ENCODE measurements around the gene DMD.

DMD gene

DNA sequence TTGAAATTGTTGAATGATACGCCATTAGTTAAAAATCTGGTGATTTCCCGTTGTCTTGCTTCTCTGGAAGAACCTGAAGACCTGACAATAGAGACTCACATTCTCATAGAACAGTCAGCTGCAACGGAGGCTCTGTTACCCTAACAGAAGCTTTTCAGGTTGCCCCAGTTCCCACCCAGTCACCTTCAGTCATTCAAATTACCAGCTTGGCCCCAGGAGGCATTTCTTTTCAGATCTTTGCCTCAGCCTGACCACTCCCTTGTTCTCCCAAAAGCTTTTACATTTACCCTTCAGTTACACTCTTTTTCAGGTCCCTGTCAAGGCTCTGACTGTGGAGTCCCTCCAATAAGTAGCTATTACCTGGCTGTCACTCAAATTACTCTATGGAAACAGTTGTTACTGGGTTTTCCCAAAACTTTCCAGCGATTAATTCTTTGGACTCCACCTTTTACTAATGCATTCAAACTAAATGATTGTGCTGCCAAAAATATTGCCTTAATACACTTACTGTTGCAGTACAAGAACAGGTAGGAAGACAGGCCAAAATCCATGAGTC lies 1977.3 kb downstream of the DMD start:
- H3K27ac ChIP-seq, result no peak overlapping the region
- TF ChIP-seq, protein P1, sequence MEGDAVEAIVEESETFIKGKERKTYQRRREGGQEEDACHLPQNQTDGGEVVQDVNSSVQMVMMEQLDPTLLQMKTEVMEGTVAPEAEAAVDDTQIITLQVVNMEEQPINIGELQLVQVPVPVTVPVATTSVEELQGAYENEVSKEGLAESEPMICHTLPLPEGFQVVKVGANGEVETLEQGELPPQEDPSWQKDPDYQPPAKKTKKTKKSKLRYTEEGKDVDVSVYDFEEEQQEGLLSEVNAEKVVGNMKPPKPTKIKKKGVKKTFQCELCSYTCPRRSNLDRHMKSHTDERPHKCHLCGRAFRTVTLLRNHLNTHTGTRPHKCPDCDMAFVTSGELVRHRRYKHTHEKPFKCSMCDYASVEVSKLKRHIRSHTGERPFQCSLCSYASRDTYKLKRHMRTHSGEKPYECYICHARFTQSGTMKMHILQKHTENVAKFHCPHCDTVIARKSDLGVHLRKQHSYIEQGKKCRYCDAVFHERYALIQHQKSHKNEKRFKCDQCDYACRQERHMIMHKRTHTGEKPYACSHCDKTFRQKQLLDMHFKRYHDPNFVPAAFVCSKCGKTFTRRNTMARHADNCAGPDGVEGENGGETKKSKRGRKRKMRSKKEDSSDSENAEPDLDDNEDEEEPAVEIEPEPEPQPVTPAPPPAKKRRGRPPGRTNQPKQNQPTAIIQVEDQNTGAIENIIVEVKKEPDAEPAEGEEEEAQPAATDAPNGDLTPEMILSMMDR (conservative IDR thresholded peaks at IDR 0.05), result no peak

- H3K27ac ChIP-seq, result no peak overlapping the region
- TF ChIP-seq, protein P1 (conservative IDR thresholded peaks at IDR 0.05), result no peak
Observed at GRCh38 chrX:31232506-31232905, 1978.8 kb downstream of the DMD start.

DNA sequence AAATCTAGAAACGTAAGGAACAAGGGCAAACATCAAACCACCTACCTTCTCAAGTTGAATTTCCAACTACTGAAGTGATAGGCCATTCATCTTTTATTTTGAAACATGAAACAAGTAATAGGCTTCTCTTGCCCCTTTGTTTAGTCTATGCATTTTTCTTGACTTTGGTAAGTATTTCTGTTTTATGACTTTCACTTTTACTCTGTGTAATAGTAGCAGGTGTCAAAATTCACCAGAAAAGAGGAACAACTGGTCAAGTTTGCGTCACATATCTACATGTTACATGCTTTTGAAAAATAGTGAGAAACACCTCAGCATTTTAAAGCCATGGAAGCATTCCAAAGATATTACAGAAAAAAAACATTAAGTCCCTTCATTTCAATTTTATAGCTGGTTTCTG lies 1982.4 kb downstream of the DMD start:
- TF ChIP-seq, protein P1 (conservative IDR thresholded peaks at IDR 0.05), result no peak

GRCh38 chrX:31228415-31228832 lies 1982.9 kb downstream of the DMD start:
- TF ChIP-seq, protein P1 (conservative IDR thresholded peaks at IDR 0.05), result no peak
- H3K27ac ChIP-seq, result no peak overlapping the region

More for the DNA sequence above, 1982.4 kb downstream of the DMD start:
- no peak overlapping the region for H3K27ac ChIP-seq

DNA sequence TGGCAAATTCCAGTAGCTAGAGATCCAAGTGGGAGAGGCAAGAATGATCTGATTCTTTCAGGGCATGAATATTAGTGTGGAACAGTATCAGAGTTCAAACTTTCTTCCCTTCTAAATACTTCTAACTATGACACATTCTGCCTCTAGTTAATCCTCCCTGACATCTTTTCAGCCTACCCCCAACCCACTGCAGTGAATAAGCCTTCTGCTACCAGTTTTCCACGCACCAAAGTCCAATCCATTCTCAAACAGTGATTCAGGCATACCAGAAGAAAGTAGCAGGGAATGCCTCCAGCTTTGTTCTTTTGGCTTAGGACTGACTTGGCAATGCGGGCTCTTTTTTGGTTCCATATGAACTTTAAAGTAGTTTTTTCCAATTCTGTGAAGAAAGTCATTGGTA lies 1984.1 kb downstream of the DMD start:
- TF ChIP-seq, protein P1 (conservative IDR thresholded peaks at IDR 0.05), result no peak
- no peak overlapping the region for H3K27ac ChIP-seq

- H3K27ac ChIP-seq, result no peak overlapping the region
- TF ChIP-seq, protein P1 (conservative IDR thresholded peaks at IDR 0.05), result no peak
Observed at GRCh38 chrX:31225819-31226218, 1985.5 kb downstream of the DMD start.

- TF ChIP-seq, protein P1 (conservative IDR thresholded peaks at IDR 0.05), result no peak
- H3K27ac ChIP-seq, result no peak overlapping the region
Observed at GRCh38 chrX:31224381-31225012, 1986.9 kb downstream of the DMD start.

All from VCaP (cell line).